Left hindlimb (tissue), 1 donor: ENCODE results near the gene SFTPB.
"Not testable (repeated sequence)": the region's sequence is repeated elsewhere in the genome, so short reads cannot be mapped to it uniquely, and the experiment has no call there.

Experiments
- DNase-seq: peaks from one replicate; pipeline ENCODE4 v3.0.0-alpha.2; 2018

SFTPB gene

DNA sequence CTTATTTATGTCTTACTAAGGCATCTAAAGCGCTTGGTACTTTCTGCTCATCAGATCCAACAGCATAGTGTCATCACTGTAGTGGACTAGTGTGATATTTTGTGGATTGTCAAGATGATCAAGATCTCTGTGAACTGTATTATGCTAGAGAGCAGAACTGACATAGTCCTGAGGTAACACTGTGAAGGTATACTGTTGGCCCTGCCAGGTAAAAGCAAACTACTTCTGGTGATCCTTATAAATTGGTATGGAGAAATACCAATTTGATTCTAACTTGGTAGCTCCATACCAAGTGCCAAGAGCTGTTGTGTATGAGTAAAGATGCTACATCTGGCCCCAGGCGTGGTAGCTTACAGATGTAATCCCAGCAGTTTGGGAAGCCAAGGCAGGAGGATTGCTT, 15.9 kb downstream of the SFTPB start:
- DNase-seq: no peak

DNA sequence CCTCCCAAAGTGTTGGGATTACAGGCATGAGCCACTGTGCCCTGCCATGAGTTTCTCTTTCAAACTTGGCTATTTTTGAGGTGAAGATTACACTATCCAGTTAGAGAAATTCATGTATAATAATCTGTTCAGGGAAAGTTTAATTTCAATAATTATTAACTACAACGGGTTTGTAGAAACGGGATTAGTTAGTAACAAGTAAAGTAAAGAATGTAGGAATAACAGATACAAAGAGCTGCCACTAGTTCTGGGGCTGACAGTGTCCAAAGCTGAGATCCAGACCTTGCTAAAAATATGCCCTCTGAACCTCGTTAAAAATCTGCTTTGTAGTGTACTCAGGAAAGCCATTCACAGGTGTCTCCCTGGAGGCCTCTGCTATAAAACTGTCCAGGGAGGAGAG, 16.9 kb downstream of the SFTPB start:
- DNase-seq: no peak

GRCh38 chr2:85650456-85650855, 17.5 kb downstream of the SFTPB start:
- no peak for DNase-seq

DNA sequence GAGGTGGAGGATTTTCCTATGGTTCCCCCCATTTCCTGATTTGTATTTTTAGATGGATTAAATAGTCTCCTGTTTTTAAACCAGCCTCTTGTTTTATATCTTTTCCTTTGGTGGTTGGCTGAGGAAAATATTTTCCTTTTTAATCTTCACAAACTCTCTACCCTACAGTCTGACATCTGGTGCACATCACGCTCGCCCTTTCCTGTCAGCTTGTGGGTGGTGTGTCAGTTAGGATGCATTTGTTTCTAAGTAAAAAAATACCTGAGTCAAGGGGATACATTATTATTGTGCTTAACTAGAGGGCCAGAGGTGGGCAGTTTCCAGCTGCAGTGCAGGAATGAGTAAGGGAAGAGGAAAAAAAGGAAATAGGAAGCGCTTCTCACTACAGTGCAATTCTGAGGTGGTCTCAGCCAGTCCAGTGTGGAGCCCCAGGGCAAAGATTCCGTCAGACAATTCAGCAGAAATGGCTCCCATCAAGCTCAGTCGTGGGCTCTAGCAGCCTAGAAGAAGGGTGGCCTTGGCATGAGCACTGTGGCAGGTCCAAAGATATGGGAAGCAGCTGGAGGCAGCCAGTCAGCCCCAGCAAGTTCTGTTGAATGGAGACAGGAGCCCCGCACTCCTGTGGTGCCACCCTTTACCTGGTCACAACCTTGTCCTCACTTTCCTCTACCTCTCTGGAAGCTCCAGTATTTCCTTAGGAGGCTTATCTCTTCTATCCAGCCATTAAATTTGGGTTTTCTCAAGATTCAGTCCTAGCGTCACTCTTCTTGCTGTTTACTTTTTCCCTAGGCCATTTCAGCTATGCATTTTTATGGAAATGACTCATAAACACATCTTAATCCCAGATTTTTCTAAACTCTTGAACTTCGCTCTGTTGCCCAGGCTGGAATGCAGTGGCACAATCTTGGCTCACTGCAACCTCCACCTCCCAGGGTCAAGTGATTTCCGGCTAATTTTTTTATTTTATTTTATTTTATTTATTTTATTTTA, 18.5 kb downstream of the SFTPB start:
- DNase-seq: no peak

DNA sequence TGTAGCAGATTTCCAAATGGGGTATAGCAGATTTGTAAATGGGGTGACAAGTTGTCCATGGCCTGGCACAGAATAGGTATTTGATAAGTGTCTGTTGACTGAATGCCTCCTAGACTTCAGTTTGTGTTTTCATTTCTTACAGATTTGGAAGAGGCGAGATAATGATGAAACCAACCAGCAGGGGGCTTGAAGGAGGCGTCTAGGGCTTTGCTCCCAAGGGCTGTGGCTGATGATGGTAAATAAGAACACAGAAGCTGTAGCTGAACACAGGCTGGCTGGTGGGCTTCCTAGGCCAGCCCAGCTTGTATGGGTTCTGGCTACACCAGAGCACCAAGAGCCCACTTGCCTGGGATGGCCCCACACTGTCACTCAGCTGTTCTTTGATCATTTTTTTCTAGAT, 19.4 kb downstream of the SFTPB start:
- DNase-seq: no peak

DNA sequence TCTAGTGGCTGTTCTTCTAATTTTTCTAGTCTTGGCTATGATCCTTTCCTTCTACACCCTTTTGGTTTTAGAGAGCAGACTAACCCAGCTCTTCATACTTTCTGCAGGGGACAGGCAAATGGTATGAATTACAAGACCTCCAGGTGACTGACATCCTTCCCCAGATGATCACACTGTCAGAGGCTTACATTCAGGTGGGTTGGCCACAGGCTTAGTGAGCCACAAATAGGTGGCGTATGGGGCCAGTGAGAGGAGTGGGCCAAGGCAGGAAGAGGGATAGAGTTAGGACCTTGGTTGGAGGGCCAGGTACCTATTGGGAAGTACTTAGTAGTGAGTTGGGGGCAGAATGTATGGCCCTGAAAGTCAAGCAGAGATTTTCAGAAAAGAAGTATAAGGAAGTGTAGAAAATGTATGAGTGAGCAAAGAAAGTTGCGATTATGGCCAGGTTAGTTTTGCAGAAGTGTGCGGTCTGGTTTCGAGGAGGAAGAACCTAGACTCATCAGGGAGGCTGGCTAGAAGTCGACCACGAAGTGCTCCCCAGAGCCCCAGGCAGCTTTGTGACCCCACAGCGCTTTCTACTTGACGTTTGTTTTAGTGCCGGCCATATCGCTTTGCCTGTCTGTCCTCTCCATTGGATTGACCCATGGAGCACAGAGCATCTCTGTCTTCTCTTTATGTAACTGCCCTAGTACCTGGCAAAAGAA, 20.0 kb downstream of the SFTPB start:
- no peak for DNase-seq

GRCh38 chr2:85646166-85646565, 21.8 kb downstream of the SFTPB start:
- DNase-seq: no peak

- no peak for DNase-seq
These were observed 23.1 kb downstream of the SFTPB start for GRCh38 chr2:85644909-85645308.

- DNase-seq: no peak
These were observed 25.3 kb downstream of the SFTPB start for GRCh38 chr2:85642725-85643124.

DNA sequence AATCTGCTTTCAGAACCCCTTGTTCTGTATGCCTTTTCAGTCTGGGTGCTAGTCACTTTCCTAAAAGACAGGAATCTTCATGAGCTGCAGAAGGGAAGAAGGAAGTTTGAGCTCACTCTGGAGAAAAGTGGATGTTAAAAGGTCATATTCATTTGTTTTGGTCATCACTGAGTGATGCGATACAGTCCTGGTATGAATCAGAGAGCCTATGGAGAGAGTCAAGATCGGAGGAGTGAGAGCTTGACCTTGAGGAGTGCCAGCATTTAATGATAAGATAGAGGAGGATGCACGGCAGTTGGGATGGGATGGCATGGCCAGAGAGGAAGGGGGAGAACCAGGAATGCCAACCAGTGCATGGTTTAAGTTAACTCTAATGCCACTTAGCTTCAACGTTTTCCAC, 32.4 kb downstream of the SFTPB start:
- no peak for DNase-seq

DNA sequence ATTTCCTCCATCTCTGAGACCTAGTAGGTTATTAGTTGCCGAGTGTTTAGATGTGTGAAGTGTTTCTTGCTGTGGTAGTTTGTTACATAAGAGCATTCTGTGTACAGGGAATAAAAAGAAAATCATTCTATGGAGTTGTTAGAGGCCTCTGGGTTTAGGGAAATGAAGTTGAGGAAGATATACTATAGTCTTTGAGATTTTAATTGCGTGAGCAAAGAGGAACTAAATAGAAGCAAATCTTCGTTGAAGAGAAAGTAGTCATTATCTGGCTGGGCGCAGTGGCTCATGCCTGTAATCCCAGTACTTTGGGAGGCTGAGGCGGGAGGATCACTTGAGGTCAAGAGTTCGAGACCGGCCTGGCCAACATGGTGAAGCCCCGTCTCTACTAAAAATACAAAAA, 33.0 kb downstream of the SFTPB start:
- no peak for DNase-seq

GRCh38 chr2:85631316-85631715, 36.7 kb downstream of the SFTPB start:
- DNase-seq: no peak

GRCh38 chr2:85628658-85629057, 39.3 kb downstream of the SFTPB start:
- no peak for DNase-seq

- no peak for DNase-seq
These were observed 44.0 kb downstream of the SFTPB start for GRCh38 chr2:85623991-85624390.

- DNase-seq: no peak
These were observed 46.7 kb downstream of the SFTPB start for GRCh38 chr2:85621338-85621737.

GRCh38 chr2:85619617-85620016, 48.4 kb downstream of the SFTPB start:
- no peak for DNase-seq

DNA sequence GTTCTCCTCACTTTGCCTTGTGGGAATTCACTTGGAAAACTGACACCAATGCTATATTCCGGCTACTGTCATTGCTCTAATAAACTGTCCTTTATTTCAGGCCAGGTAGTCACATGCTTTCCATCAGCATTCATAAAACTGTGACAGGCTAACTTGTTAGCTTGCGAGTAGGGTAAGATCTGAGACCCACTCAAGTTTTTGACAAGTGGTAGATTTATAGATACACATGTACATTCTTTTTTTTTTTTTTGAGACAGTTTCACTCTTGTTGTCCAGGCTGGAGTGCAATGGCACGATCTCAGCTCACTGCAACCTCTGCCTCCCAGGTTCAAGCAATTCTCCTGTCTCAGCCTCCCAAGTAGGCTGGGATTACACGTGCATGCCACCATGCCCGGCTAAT, 50.3 kb downstream of the SFTPB start:
- DNase-seq: not testable (repeated sequence)

- no peak for DNase-seq
These were observed 52.6 kb downstream of the SFTPB start for GRCh38 chr2:85615413-85615728.

DNA sequence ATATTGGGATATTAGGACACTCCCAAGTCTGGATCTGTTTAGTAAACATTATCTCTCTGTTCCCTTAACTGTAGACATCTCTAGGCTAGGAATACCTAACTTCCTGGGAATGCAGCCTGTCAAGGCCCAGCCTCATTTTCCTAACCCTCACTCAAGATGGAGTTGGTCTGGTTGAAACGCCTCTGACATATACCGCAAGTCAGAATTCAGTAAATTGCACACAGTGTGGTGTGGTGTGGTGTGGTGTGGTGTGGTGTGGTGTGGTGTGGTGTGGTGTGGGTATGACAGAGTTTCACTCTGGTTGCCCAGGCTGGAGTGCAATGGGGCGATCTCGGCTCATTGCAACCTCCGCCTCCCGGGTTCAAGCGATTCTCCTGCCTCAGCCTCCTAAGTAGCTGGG, 53.2 kb downstream of the SFTPB start:
- DNase-seq: not testable (repeated sequence)

GRCh38 chr2:85613717-85614515, 54.1 kb downstream of the SFTPB start:
- no peak for DNase-seq

DNA sequence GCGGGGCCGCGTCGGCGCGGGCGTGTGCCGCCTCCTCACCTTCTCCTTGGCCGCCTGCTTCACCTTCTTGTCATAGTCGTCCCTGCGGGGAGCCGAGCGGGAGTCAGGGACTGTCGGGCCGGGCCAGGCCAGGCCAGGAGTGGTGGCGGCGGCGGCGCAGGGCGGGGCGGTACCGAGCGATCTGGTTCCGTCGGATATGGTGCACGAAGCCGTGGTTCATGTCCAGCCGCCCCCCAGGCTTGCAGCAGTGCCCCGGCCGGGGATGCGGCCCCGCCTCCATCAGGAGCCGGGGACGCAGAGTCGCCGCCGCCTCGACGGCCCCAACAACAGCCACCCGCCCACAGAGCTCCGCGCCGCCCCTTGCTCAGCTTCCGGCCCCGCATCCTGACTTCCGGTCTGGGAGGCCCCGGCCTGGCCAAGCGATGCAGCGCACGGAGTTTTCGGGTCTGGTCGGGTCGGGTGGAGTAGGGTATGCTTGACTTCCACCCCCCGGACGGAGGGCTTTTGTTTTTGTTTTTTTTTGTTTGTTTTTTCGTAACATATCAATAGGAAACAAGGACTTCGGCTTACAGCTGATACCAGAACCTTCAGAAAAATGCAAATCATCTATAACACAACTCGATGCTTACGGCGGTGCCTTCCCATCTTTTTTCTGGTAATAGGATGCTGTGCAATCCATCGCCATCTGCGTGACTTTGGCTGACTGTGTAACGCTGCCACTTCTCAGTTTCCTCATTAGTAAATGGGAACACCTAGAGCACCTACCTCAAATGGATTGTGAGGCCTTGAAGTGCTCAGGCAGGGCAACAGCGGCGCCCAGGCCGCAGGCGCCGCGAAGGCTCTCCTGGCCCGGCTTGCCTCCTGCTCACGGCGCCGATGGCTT, 56.1 kb downstream of the SFTPB start, which contains the start of gene C2orf68:
C2orf68 (minus strand) TSS at position 362 of the 883 bp plus-strand sequence; CDS start at position 280, 82 bp downstream.
- peak; percentile 95 for DNase-seq

DNA sequence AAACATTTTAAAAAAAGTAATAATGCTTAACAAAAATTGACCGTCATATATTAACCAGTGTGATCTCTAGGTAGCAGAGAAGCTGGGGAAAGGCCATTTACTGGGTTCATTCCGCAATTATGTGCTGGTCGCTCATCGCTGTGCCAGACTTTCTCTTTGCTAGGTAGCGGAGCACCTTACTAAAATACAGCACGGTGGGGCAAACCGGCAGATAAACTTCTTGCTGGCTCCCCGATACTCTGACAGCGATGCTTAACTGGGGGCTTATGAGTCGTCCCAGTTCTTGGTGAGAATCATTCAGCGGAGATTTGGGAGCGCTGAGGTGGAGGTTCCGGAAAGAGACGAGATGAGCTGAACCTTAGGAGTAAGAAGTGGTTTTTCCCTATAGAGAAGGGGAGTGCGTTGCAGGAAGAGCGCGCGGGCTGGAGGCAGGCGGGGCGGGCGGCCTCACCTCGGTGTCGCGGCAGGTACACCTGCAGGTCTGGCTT, 56.7 kb downstream of the SFTPB start:
- no peak for DNase-seq
